ENCODE measurements around the gene KCNC1.

The KCNC1 gene

GRCh38 chr11:17714870-17715269 lies 19.7 kb upstream of the KCNC1 start:
- no peak for DNase-seq (ENCODE audit: low read depth in 2 of 3, low spot score in 2 of 3)

GRCh38 chr11:17716807-17717206 lies 17.8 kb upstream of the KCNC1 start:
- DNase-seq (ENCODE audit: low read depth in 2 of 3, low spot score in 2 of 3) = no peak

GRCh38 chr11:17718015-17718414 lies 16.6 kb upstream of the KCNC1 start:
- DNase-seq (ENCODE audit: low read depth in 2 of 3, low spot score in 2 of 3) = no peak

DNA sequence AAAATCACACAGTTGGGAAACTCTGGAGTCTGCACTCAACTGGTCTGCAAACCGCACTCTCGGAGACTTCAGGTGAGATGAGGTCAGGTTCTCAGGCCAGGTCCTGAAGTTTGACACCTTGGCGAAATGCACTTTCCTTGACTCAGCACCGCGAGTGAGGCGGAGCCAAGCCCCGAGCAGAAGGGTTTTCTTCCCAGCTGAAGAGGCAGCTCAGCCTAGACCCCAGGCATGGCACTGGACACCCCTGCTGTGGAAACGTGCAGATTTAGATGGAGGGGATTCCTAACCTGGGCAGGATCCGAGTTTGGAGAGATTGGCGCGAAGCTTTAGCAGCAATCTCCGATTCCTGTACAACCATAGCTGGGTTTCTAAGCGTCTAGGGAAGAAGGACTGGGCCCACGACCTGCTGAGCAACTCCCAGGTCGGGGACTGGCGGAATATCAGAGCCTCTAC lies 16.0 kb upstream of the KCNC1 start:
- DNase-seq (ENCODE audit: low read depth in 2 of 3, low spot score in 2 of 3) = no peak

GRCh38 chr11:17719028-17719937 lies 15.3 kb upstream of the KCNC1 start, which contains the start of gene MYOD1:
Gene MYOD1 (plus strand): TSS chr11:17719571. CDS start chr11:17719783, 212 bp downstream.
- no peak for DNase-seq (ENCODE audit: low read depth in 2 of 3, low spot score in 2 of 3)

- DNase-seq (ENCODE audit: low read depth in 2 of 3, low spot score in 2 of 3) = no peak
Measured at GRCh38 chr11:17719938-17720795, 14.4 kb upstream of the KCNC1 start.

DNA sequence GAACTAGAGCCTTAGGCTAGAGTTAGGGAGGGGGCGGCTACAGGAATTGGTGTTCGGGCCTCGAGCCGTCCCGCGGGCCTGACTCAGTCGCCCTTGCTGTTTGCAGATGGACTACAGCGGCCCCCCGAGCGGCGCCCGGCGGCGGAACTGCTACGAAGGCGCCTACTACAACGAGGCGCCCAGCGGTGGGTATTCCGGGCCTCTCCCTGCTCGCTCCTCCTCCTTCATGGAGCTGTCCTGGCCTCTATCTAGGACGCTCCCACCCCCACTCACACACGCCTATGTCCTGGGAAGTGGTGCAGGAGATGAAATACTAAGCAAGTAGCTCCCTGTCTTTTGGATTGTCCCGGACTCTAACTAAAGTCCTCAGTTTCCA lies 13.8 kb upstream of the KCNC1 start:
- no peak for DNase-seq (ENCODE audit: low read depth in 2 of 3, low spot score in 2 of 3)

GRCh38 chr11:17721242-17721999 lies 13.2 kb upstream of the KCNC1 start:
- DNase-seq (ENCODE audit: low read depth in 2 of 3, low spot score in 2 of 3) = no peak

GRCh38 chr11:17722000-17722643 lies 12.5 kb upstream of the KCNC1 start:
- DNase-seq (ENCODE audit: low read depth in 2 of 3, low spot score in 2 of 3) = no peak

DNA sequence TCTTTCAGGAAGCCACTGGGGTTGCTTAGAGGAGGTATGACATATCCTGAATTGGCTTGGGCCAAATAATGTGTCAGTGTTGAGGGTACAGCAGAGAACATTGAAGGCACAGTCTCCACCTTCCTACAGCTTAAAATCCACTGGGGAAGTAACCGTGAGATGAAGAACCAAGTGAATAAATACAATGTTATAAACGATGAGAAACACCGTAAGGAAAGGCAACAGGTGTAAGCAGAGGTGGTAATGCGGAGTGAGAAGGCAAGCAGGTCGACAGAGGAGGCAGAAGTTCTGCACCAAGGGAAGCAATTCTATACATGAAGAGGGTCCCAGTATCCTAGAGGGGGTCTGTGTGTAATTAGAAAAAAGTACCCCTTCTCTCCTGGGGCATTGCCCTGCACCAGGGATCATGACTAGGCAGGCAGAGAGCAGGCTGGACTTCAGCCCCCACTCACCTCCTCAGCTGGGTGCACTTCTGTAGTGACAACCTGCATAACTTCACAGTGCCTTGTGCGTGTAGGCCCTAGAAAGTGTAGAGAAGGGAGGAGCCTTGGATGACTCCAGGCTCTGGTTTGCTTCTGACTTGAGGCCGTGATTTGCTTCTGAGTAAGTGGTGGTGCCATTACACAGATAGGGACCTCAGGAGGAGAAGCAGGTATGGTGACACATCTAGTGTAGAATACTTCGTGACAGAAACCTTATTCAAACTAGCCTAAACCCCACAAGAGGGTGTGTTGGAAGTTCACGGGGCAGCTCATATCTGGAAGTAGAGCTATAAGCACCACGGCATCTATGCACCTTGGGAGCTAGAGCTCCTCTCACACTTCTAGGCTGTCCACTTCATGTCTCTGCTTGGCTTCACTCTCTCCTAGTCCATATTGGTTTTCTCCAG lies 10.3 kb upstream of the KCNC1 start:
- no peak for DNase-seq (ENCODE audit: low read depth in 2 of 3, low spot score in 2 of 3)

GRCh38 chr11:17725174-17725573 lies 9.4 kb upstream of the KCNC1 start:
- no peak for DNase-seq (ENCODE audit: low read depth in 2 of 3, low spot score in 2 of 3)

DNA sequence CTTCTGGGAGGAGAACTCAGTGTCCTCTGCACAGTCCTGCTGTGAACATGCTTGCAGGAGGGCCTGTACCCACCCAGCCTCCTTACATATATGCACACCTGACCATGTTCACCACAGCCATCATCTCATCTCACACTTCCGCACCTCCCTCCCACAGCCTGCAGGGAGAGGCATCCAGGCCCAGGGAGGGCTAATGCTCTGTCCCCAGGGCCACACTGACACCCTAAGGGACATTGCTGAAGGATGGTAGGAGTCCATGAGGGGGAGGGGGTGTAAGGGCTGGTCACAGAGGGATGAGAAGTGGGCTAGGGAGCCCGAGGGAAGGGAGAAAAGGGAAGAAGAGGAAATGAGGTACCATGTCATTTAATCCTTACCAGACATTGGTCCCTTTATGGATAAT lies 4.4 kb upstream of the KCNC1 start:
- no peak for DNase-seq (ENCODE audit: low read depth in 2 of 3, low spot score in 2 of 3)

DNA sequence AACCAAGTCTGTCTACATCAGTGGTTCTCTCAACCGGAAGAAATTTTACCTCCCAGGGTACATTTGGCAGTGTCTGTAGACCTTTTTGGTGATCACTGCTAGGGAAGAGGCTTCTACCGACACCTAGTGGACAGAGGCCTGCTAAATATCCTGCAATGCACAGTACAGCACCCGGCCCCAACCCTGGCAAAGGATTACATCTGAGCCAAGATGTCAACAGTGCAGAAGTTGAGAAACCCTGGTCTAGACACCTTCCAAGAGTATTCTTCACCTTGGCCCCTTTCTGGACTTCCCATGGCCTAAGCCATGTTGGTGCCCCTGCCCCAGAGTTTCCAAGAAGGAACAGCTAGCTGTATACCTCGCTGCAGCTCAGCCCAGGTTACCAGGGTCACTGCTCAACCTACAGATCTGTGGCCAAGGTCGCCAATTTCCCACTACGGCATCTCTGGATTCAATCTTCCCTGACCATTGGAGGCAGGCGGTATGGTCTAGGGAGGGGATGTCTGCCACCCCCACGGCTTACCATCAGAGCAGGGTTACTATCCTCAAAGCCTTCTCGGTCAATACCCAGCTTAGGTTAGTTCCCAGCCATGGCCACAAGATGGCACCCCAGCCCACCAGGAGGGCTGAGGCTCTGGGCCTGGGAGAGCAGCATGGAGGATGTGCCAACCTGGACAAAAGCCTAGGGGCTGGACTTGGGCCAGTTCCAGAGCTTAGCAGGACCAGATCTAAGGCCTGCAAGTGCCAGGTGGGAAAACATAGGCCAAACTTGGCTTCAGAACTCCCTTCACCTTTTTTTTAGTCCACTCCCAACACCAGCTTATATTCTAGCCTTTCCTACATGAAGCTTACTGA lies 3.7 kb upstream of the KCNC1 start:
- DNase-seq (ENCODE audit: low read depth in 2 of 3, low spot score in 2 of 3) = peak in 2 of 3 experiments; percentile 40 to 53

DNA sequence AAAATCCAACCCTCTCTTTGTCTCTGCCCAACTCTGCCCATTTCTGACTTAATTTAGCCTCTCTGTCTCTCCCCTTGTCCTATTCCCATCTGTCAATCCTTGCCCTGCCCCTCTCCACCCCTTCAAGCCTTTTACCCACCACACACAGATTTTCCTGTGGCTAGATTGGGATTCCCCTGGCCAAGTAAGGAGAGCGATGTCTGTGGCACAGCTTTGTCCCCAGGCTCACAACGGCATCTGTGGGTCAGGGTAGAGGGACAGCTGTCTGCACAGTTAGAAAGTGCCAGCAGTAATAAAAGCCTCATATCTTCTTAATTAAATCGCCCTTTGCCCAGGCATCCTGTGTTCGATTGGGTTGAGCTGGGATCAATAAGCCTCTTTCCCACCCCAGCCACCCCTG lies 1.3 kb upstream of the KCNC1 start:
- DNase-seq (ENCODE audit: low read depth in 2 of 3, low spot score in 2 of 3) = no peak

DNA sequence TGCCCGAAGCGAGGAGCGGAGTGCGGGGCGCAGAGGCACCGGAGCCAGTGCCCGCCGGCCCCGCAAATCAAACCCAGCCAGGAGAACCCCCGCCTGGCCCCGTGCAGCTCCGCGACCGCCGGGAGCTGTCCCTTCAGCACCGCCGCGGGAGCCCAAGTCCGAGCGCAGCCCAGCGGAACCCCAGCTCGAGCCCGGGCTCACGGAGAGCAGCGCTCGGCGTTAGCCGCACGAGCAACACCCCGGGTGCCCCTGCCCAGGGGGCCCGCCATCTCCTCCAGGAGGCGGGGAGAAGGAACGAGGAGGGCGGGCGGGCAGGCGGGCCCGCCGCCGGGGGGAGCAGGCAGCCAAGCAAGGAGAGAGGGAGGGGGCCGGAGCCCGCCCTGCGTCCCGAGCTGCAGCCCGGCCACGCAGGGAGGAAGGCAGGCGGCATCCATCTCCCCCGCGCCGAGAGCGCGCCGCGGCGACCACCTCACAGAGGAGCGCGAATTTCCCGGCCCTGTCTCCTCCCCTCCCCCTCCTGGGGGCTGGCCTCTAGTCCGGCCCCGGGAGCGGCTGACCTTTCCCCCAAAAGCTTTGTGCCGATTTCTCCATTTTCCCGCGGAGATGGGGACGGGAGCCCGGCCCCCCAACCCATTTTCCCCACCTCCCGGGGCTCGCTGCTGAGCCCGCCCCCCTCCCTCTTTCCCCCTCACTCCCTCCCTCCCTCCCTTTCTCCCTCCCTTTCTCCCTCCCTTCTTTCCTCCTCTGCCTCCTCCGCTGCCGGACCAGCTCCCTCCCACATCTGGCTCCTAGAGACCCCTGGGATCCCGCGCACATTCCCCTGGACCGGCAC lies 621 bp downstream of the KCNC1 start:
- DNase-seq (ENCODE audit: low read depth in 2 of 3, low spot score in 2 of 3) = peak in 1 of 3 experiments; percentile 17

- DNase-seq (ENCODE audit: low read depth in 2 of 3, low spot score in 2 of 3) = no peak
Measured at GRCh38 chr11:17735818-17736578, 1.4 kb downstream of the KCNC1 start.

GRCh38 chr11:17736579-17736893 lies 2.0 kb downstream of the KCNC1 start:
- DNase-seq (ENCODE audit: low read depth in 2 of 3, low spot score in 2 of 3) = no peak
